T-cell (primary cell): ENCODE measurements around the gene ADAMTSL1. TPM values are rescaled to one million over a fixed set of nuclear protein-coding genes. Genes with fewer than 3 reads are reported as not detected.

Source experiments
- ATAC-seq, 4 experiments: fragments of 200-7000 bp in 3 of 4; fragments of 150-1000 bp in 1 of 4; cut with Tn5 transposase; replicated peaks in 1 of 4; 1 replicate in 3 of 4; 2 replicates in 1 of 4; pipeline ENCODE4 v1.10.0; 2021; ENCODE audit warnings: moderate library complexity in 3 of 4, mild to moderate bottlenecking in 2 of 4, moderate number of reproducible peaks in 1 of 4
- CTCF ChIA-PET, 2 donors: fragments of 300-600 bp; sonication (Branson Sonifier 250); formaldehyde crosslinking; loops; one replicate each; lab custom pipeline; 2022; ENCODE audit warnings: antibody characterized with exemption in 2 of 2; lab: Charles Lee
- POLR2A ChIA-PET, 2 donors: fragments of 300-600 bp; sonication (Branson Sonifier 250); formaldehyde crosslinking; loops; one replicate each; lab custom pipeline; 2022; ENCODE audit warnings: antibody characterized with exemption in 2 of 2; lab: Charles Lee
- DNase-seq, 35 experiments: peaks; one replicate each; pipeline versions ENCODE4 v3.0.0 to v3.0.0-alpha.2; 2013 to 2023
- H3K27ac ChIP-seq: one replicate; pipeline ENCODE4 v1.5.1; 2013; ENCODE audit warnings: low read length
- H3K27me3 ChIP-seq, 2 experiments: replicated peaks in 1 of 2; 1 replicate in 1 of 2; 2 replicates in 1 of 2; pipeline versions ENCODE4 v1.6.1 to v1.7.0; 2013; ENCODE audit warnings: low read length in 1 of 2, mixed read lengths in 1 of 2; ENCODE audit not compliant: control insufficient read depth in 2 of 2, insufficient read depth in 2 of 2; ENCODE audit errors: extremely low read depth in 1 of 2
- H3K36me3 ChIP-seq, 2 donors: 1 replicate in 1 of 2; 2 replicates in 1 of 2; pipeline versions ENCODE4 v1.6.1 to v1.7.0; 2013; ENCODE audit warnings: low read length in 1 of 2; ENCODE audit not compliant: control insufficient read depth in 2 of 2, insufficient read depth in 1 of 2; ENCODE audit errors: extremely low read depth in 1 of 2
- H3K4me1 ChIP-seq, 2 experiments: 1 replicate in 1 of 2; 2 replicates in 1 of 2; pipeline versions ENCODE4 v1.6.1 to v1.7.0; 2013; ENCODE audit warnings: low read length in 2 of 2, mixed read lengths in 1 of 2; ENCODE audit not compliant: insufficient read depth in 2 of 2, control insufficient read depth in 1 of 2; ENCODE audit errors: extremely low read depth in 1 of 2
- H3K4me3 ChIP-seq, 2 donors: 1 replicate in 1 of 2; 2 replicates in 1 of 2; pipeline versions ENCODE4 v1.5.1 to v1.7.0; 2013; ENCODE audit warnings: mild to moderate bottlenecking in 2 of 2, low read length in 1 of 2, moderate library complexity in 1 of 2; ENCODE audit not compliant: control insufficient read depth in 1 of 2; ENCODE audit errors: extremely low read depth in 1 of 2
- H3K9me3 ChIP-seq: 2 replicates; pipeline ENCODE4 v1.7.0; 2013
- H3K27ac Mint-ChIP-seq, 2 donors: one replicate each; pipeline ENCODE4 v1.8.0; 2020 to 2021; ENCODE audit warnings: mild to moderate bottlenecking in 2 of 2, mixed read lengths in 2 of 2
- H3K27me3 Mint-ChIP-seq, 2 donors: one replicate each; pipeline ENCODE4 v1.8.0; 2021 to 2022; ENCODE audit warnings: mixed read lengths in 2 of 2
- H3K36me3 Mint-ChIP-seq: one replicate; pipeline ENCODE4 v1.8.0; 2021; ENCODE audit warnings: mixed read lengths
- H3K4me1 Mint-ChIP-seq, 3 donors: one replicate each; pipeline ENCODE4 v1.8.0; 2020 to 2022; ENCODE audit warnings: mixed read lengths in 3 of 3, mild to moderate bottlenecking in 1 of 3
- H3K4me3 Mint-ChIP-seq, 3 donors: one replicate each; pipeline ENCODE4 v1.8.0; 2020 to 2022; ENCODE audit warnings: mild to moderate bottlenecking in 3 of 3, mixed read lengths in 3 of 3, moderate library complexity in 3 of 3
- H3K9me3 Mint-ChIP-seq, 3 donors: one replicate each; pipeline ENCODE4 v1.8.0; 2020 to 2022; ENCODE audit warnings: mixed read lengths in 3 of 3
- WGBS: methylation state at CpG from one replicate; pipeline ENCODE4 v1.1.5; 2013; ENCODE audit warnings: missing lambda C conversion rate; ENCODE audit not compliant: insufficient coverage; 5-methylcytosine and 5-hydroxymethylcytosine counted together
- total RNA-seq, 35 experiments: library from RNA in 6 of 35; stranded (reverse) in 6 of 35; fragments of 120-200 nt in 1 of 35; gene quantifications; one replicate each; pipeline versions ENCODE4 v1.2.1 to v1.2.4 and lab custom pipeline; 2013 to 2026

ADAMTSL1 gene
- total RNA-seq, 5 donors from 2014 or later (not counting 1 experiment from before 2014, with no cell fraction given) = 0.10 TPM; not detected in 4

DNA sequence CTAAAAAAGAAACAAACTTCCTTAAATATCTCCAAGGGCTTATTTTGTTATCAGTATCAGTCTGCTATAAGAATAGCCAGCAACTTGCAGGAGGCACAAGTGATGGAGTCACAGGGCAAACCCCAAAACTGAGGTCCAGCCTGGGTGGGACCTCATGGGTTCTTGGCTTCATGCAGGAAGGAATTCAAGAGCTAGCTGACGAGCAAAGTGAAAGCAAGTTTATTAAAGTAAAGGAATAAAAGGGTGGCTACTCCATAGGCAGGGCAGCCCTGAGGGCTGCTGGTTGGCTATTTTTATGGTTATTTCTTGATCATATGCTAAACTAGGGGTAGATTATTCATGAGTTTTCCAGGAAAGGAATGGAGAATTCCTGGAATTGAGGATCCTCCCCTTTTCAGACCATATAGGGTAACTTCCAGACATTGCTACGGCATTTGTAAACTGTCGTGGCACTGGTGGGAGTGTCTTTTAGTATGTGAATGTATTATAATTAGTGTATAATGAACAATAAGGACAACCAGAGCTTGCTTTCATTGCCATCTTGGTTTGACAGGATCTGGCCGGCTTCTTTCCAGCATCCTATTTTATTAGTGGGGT, 231.9 kb downstream of the ADAMTSL1 start:
- 100% methylated on average over 1 of the region's 4 CpGs for WGBS
- no peak overlapping the region for H3K4me3 Mint-ChIP-seq
- H3K9me3 Mint-ChIP-seq = peaks cover 3 to 8% (median 6%) of the 10 kb centered on the region in 3 donors
- no peak overlapping the region for H3K27ac ChIP-seq
- POLR2A ChIA-PET = no interaction called here
- H3K4me1 ChIP-seq = no peaks in the 10 kb centered on the region
- no peaks in the 10 kb centered on the region for H3K4me1 Mint-ChIP-seq
- no peak overlapping the region for H3K27ac Mint-ChIP-seq
- ATAC-seq = no peak
- no peak overlapping the region for H3K4me3 ChIP-seq
- H3K27me3 ChIP-seq = peaks cover 0 to 2% of the 10 kb centered on the region in 2 experiments
- H3K9me3 ChIP-seq = no peaks in the 10 kb centered on the region
- no peaks in the 10 kb centered on the region for H3K36me3 Mint-ChIP-seq
- peaks cover 7 to 10% of the 10 kb centered on the region in 2 donors for H3K27me3 Mint-ChIP-seq
- DNase-seq = no peak
- CTCF ChIA-PET = no interaction called here
- H3K36me3 ChIP-seq = no peaks in the 10 kb centered on the region

DNA sequence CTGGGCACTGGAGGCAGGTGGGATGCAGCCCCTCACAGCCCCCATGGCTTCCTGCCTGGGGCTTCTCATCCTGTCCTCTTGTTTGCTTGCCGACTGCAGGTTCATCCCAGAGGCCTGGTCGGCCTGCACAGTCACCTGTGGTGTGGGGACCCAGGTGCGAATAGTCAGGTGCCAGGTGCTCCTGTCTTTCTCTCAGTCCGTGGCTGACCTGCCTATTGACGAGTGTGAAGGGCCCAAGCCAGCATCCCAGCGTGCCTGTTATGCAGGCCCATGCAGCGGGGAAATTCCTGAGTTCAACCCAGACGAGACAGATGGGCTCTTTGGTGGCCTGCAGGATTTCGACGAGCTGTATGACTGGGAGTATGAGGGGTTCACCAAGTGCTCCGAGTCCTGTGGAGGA, 232.7 kb downstream of the ADAMTSL1 start:
- Mint-ChIP-seq H3K9me3 (peaks cover 3 to 6% (median 3%) of the 10 kb centered on the region in 3 donors), H3K4me1 (no peaks in the 10 kb centered on the region), H3K27me3 (peaks cover 7 to 11% of the 10 kb centered on the region in 2 donors), H3K27ac (no peak overlapping the region), H3K36me3 (no peaks in the 10 kb centered on the region), H3K4me3 (no peak overlapping the region)
- WGBS = 82% methylated on average over 8 of the region's 11 CpGs
- ChIA-PET CTCF (no interaction called here), POLR2A (no interaction called here)
- Histone ChIP-seq H3K4me3 (no peak overlapping the region), H3K27me3 (peaks cover 0 to 2% of the 10 kb centered on the region in 2 experiments), H3K4me1 (no peaks in the 10 kb centered on the region), H3K27ac (no peak overlapping the region), H3K36me3 (no peaks in the 10 kb centered on the region), H3K9me3 (no peaks in the 10 kb centered on the region)
- ATAC-seq = no peak
- DNase-seq = no peak

DNA sequence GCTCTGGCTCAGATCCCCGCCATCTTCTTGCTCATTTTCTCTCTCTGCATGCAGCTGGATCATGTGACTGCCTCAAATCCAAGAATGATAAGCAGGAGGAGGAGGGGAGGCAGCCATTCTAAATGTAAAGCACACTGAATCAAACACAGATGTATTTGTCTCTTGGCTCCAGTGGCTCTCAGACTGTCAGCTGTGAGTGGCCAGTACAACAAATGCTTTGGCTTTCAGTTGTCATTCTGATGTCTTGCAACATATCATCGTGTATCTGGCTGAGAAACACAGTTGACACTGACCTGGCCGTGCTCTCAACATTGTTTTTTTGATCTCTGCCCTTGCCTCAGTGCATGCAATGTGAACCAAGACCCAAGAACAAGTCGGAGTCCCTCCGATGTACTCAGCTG, 233.1 kb downstream of the ADAMTSL1 start:
- CTCF ChIA-PET = no interaction called here
- ATAC-seq = no peak
- H3K9me3 ChIP-seq = no peaks in the 10 kb centered on the region
- Mint-ChIP-seq H3K4me1 (no peaks in the 10 kb centered on the region), H3K36me3 (no peaks in the 10 kb centered on the region), H3K27ac (no peak overlapping the region), H3K27me3 (peaks cover 7 to 11% of the 10 kb centered on the region in 2 donors), H3K4me3 (no peak overlapping the region), H3K9me3 (peaks cover 0 to 3% (median 3%) of the 10 kb centered on the region in 3 donors)
- WGBS = 34% methylated on average over 2 of the region's 5 CpGs
- no peaks in the 10 kb centered on the region for H3K36me3 ChIP-seq
- no peak overlapping the region for H3K27ac ChIP-seq
- no peaks in the 10 kb centered on the region for H3K4me1 ChIP-seq
- H3K4me3 ChIP-seq = no peak overlapping the region
- DNase-seq = no peak
- H3K27me3 ChIP-seq = peaks cover 0 to 2% of the 10 kb centered on the region in 2 experiments
- POLR2A ChIA-PET = no interaction called here

DNA sequence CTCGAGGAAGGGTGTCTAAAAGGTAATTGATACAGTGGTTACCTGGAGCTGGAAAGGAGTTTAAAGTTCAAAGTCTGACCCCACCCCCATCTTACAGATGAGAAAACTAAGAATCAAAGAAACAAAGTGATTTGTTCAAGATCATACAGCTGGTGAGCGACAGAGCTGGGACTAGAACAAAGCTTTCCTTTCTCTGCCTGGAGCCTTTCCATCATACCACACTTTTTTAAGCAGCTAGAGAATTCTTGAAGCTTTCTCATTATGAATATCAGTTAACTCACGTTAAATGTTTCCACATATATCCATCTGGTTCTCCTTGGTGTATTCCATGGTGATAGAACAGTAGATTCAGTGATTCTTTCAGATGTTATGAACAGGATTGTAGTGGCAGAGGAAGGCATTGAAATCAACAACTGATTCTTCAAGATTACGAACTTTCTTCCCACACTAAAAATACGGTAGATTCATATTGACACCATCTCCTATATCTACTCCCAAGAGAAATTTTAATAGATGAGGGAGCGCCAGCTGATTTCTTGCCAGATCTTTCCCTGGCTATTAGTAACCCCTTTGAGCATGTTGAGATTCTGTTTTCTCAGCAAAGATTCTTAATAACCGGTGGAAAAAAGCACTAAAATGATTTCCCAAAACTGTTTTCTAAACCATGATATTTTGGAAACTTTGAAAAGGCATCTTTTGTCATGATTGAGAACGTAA, 233.7 kb downstream of the ADAMTSL1 start:
- POLR2A ChIA-PET = no interaction called here
- 94% methylated on average over 2 of the region's 8 CpGs for WGBS
- H3K9me3 ChIP-seq = no peaks in the 10 kb centered on the region
- no peak overlapping the region for H3K4me3 ChIP-seq
- H3K4me1 Mint-ChIP-seq = no peaks in the 10 kb centered on the region
- peaks cover 0 to 2% of the 10 kb centered on the region in 2 experiments for H3K27me3 ChIP-seq
- H3K27ac ChIP-seq = no peak overlapping the region
- H3K36me3 ChIP-seq = no peaks in the 10 kb centered on the region
- H3K27me3 Mint-ChIP-seq = peaks cover 7 to 11% of the 10 kb centered on the region in 2 donors
- H3K27ac Mint-ChIP-seq = no peak overlapping the region
- no peaks in the 10 kb centered on the region for H3K4me1 ChIP-seq
- no peaks in the 10 kb centered on the region for H3K36me3 Mint-ChIP-seq
- DNase-seq (no peak), ATAC-seq (no peak)
- CTCF ChIA-PET = no interaction called here
- no peak overlapping the region for H3K4me3 Mint-ChIP-seq
- peaks cover 0 to 3% (median 3%) of the 10 kb centered on the region in 3 donors for H3K9me3 Mint-ChIP-seq

DNA sequence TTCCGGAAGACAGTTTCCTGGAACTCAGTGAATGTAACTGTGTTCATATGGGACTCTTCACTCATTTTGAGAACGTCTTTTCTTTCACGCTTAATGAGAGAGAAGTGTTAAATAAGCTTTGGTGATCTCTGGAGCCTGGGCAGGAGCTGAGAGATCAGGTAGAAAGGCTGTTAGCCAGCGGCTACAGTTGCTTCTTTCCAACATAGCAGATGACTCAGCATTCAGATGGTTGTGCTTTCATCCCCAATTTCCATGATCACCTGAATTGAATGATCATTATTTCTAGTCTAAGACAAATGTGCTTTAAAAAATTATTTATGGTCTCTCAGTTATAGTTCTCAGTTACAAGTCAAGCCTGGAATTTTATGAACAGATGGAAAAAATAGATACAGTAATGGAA, 234.5 kb downstream of the ADAMTSL1 start:
- Histone ChIP-seq H3K27ac (no peak overlapping the region), H3K4me3 (no peak overlapping the region), H3K36me3 (no peaks in the 10 kb centered on the region), H3K9me3 (no peaks in the 10 kb centered on the region), H3K27me3 (peaks cover 0 to 2% of the 10 kb centered on the region in 2 experiments), H3K4me1 (no peaks in the 10 kb centered on the region)
- Mint-ChIP-seq H3K4me1 (no peaks in the 10 kb centered on the region), H3K9me3 (peaks cover 0 to 3% (median 3%) of the 10 kb centered on the region in 3 donors), H3K27ac (no peak overlapping the region), H3K27me3 (peaks cover 7 to 11% of the 10 kb centered on the region in 2 donors), H3K36me3 (no peaks in the 10 kb centered on the region), H3K4me3 (no peak overlapping the region)
- POLR2A ChIA-PET = no interaction called here
- CTCF ChIA-PET = no interaction called here
- WGBS = 60% methylated on average over 2 of the region's 4 CpGs
- ATAC-seq (no peak), DNase-seq (no peak)

DNA sequence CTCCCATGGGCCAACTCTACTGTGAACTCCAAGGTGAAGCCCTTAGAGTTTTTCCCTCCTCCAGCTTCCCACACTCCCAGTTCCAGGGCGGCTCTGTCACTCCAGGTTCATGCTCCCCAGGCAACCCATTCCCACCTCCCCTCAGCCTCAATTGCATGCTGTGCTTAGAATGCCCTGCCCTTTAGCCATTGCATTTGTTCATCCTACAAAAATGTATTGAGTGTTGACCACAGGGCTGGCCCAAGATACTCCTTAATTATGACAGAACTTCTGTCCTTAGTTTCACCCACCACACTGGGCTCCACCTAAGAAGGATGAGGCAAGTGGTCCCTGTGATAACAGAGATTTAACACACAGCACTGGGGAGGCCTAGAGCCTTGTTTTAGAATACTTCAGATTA, 236.1 kb downstream of the ADAMTSL1 start:
- Histone ChIP-seq H3K4me3 (no peak overlapping the region), H3K27ac (no peak overlapping the region), H3K36me3 (no peaks in the 10 kb centered on the region), H3K27me3 (peaks cover 0 to 2% of the 10 kb centered on the region in 2 experiments), H3K4me1 (no peaks in the 10 kb centered on the region), H3K9me3 (no peaks in the 10 kb centered on the region)
- ATAC-seq (no peak), DNase-seq (no peak)
- Mint-ChIP-seq H3K36me3 (no peaks in the 10 kb centered on the region), H3K27ac (no peak overlapping the region), H3K9me3 (peaks cover 0 to 3% (median 1%) of the 10 kb centered on the region in 3 donors), H3K4me3 (no peak overlapping the region), H3K4me1 (no peaks in the 10 kb centered on the region), H3K27me3 (peaks cover 7 to 11% of the 10 kb centered on the region in 2 donors)
- CTCF ChIA-PET = no interaction called here
- POLR2A ChIA-PET = no interaction called here
- WGBS = 43% methylated on average over 1 of the region's 1 CpG
